K562 (cell line): Measurements from ENCODE around the gene EXOC3L1. TPM values are rescaled to one million over a fixed set of nuclear protein-coding genes. Genes with fewer than 3 reads are reported as not detected.

Experiments
- BHLHE40 ChIP-seq: IDR thresholded peaks from 2 replicates; pipeline ENCODE4 v1.6.1; 2011; ENCODE audit warnings: low read length, improper control_type of control experiment
- BMI1 ChIP-seq: fragments of 150-350 bp; IDR thresholded peaks from 2 replicates; pipeline ENCODE4 v1.6.1; 2014; ENCODE audit warnings: low read length
- CREB1 ChIP-seq, 2 experiments: sonication (generic) in 1 of 2; formaldehyde crosslinking in 1 of 2; IDR thresholded peaks; 2 replicates each; pipeline versions ENCODE4 v1.6.1 to v1.8.0; 2012 to 2022; ENCODE audit warnings: inconsistent platforms in 1 of 2, mild to moderate bottlenecking in 1 of 2, missing genetic modification reagents in 1 of 2, moderate library complexity in 1 of 2
- ESRRA ChIP-seq: fragments of 450-650 bp; IDR thresholded peaks from 2 replicates; pipeline ENCODE4 v1.6.1; 2014; ENCODE audit warnings: low read depth, mild to moderate bottlenecking, moderate library complexity, borderline replicate concordance
- FOXJ2 ChIP-seq: fragments of 200-800 bp; sonication (Bioruptor generic); IDR thresholded peaks from 2 replicates; pipeline ENCODE4 v1.6.1; 2016; ENCODE audit warnings: missing genetic modification characterization, missing compliant biosample characterization
- FOXK1 ChIP-seq: sonication (generic); formaldehyde crosslinking; IDR thresholded peaks from 2 replicates; pipeline ENCODE4 v1.8.0; 2022; ENCODE audit warnings: missing genetic modification reagents, mild to moderate bottlenecking, borderline replicate concordance
- FOXK2 ChIP-seq, 2 experiments: fragments of 450-650 bp; IDR thresholded peaks in 1 of 2; conservative IDR thresholded peaks in 1 of 2; 2 replicates each; pipeline ENCODE4 v1.6.1; 2016; ENCODE audit warnings: low read depth in 2 of 2, mild to moderate bottlenecking in 1 of 2
- KLF16 ChIP-seq: IDR thresholded peaks from 2 replicates; pipeline ENCODE4 v1.6.1; 2016; ENCODE audit warnings: antibody characterized with exemption
- PHTF2 ChIP-seq: fragments of 250-450 bp; sonication (Bioruptor Pico); IDR thresholded peaks from 2 replicates; pipeline ENCODE4 v1.5.0; 2021; ENCODE audit warnings: mild to moderate bottlenecking
- RBM34 ChIP-seq: fragments of 200-400 bp; formaldehyde crosslinking; IDR thresholded peaks from 2 replicates; pipeline ENCODE4 v1.6.1; 2018; ENCODE audit warnings: low read length, borderline replicate concordance; ENCODE audit not compliant: insufficient read depth
- RCOR1 ChIP-seq, 2 experiments: IDR thresholded peaks; 2 replicates each; pipeline ENCODE4 v1.6.1; 2012; ENCODE audit warnings: low read depth in 2 of 2, low read length in 2 of 2, borderline replicate concordance in 1 of 2, improper control_type of control experiment in 1 of 2
- TCF3 ChIP-seq: sonication (generic); formaldehyde crosslinking; IDR thresholded peaks from 2 replicates; pipeline ENCODE4 v1.4.0; 2020; ENCODE audit warnings: mild to moderate bottlenecking, missing genetic modification reagents
- THAP12 ChIP-seq: fragments of 250-450 bp; sonication (Bioruptor Pico); IDR thresholded peaks from 2 replicates; pipeline ENCODE4 v1.9.0; 2021; ENCODE audit warnings: mild to moderate bottlenecking, inconsistent platforms
- THAP7 ChIP-seq: fragments of 250-450 bp; sonication (Bioruptor Pico); IDR thresholded peaks from 2 replicates; pipeline ENCODE4 v1.5.0; 2021
- VEZF1 ChIP-seq: fragments of 200-800 bp; sonication (Bioruptor generic); IDR thresholded peaks from 2 replicates; pipeline ENCODE4 v1.6.1; 2017; ENCODE audit warnings: missing genetic modification characterization, missing compliant biosample characterization
- WHSC1 ChIP-seq: IDR thresholded peaks from one replicate; pipeline ENCODE4 v1.6.1; 2012; ENCODE audit warnings: low read length, control low read depth, inconsistent platforms
- ZBTB26 ChIP-seq: fragments of 450-650 bp; formaldehyde crosslinking; IDR thresholded peaks from 2 replicates; pipeline ENCODE4 v1.4.0; 2022; ENCODE audit warnings: missing genetic modification characterization
- ZNF174 ChIP-seq: fragments of 250-450 bp; sonication (Bioruptor Pico); IDR thresholded peaks from 2 replicates; pipeline ENCODE4 v1.4.0; 2020; ENCODE audit warnings: mild to moderate bottlenecking
- ZNF175 ChIP-seq: fragments of 200-800 bp; sonication (Bioruptor generic); IDR thresholded peaks from 2 replicates; pipeline ENCODE4 v1.6.1; 2016; ENCODE audit warnings: low read depth, mild to moderate bottlenecking, missing genetic modification characterization, missing compliant biosample characterization
- ZNF263 ChIP-seq: sonication (generic); formaldehyde crosslinking; IDR thresholded peaks from 2 replicates; pipeline ENCODE4 v1.8.0; 2022; ENCODE audit warnings: mild to moderate bottlenecking, missing genetic modification reagents, borderline replicate concordance
- ZNF3 ChIP-seq: fragments of 250-450 bp; sonication (Bioruptor Pico); IDR thresholded peaks from 2 replicates; pipeline ENCODE4 v1.5.0; 2021; ENCODE audit warnings: mild to moderate bottlenecking, moderate library complexity
- polyA plus RNA-seq, 8 experiments: library from polyadenylated mRNA; depleted of rRNA in 4 of 8; stranded (reverse) in 5 of 8; unstranded in 3 of 8; fragments of >200 nt; fragmentation: Nextera tagmentation in 2 of 8; fragmentation: Illumina TruSeq in 1 of 8; extraction: Ambion mirVana in 2 of 8; extraction: Trizol in 1 of 8; gene quantifications; 2 replicates each; pipeline versions ENCODE4 v1.2.1 to v1.2.3, GENCODE V29; 2011 to 2014; ENCODE audit warnings: inconsistent platforms in 1 of 8, missing spikeins in 1 of 8
- total RNA-seq, 7 experiments: library from RNA; depleted of rRNA in 6 of 7; stranded (reverse); fragments of >200 nt in 6 of 7; fragmentation: Illumina TruSeq in 2 of 7; extraction: Trizol in 2 of 7; gene quantifications; 2 replicates each; pipeline versions ENCODE4 v1.2.1 to v1.2.3, GENCODE V29; 2011 to 2021; ENCODE audit warnings: low replicate concordance in 1 of 7

The EXOC3L1 gene
- total and polyA plus RNA-seq, 9 of the 15 experiments (the other 6 are each of a cell fraction or from before 2014, with no cell fraction given), result 0.08 TPM; not detected in 8

- peak; percentile 77; the same call in 1 of the 2 replicates for TF ChIP-seq ESRRA
- TF ChIP-seq RCOR1 (IDR thresholded peaks at IDR 0.05; ENCODE audit: borderline replicate concordance in 1 of 2, low read depth in 2 of 2, low read length in 2 of 2), result peak in 1 of 2 experiments; percentile 63; a peak in 2 of 4 replicates
- no peak for TF ChIP-seq RBM34
- TF ChIP-seq WHSC1, result no peak
- no peak for TF ChIP-seq CREB1 (IDR thresholded peaks at IDR 0.05)
- TF ChIP-seq CREB1 (CRISPR knock-in tag; IDR thresholded peaks at IDR 0.05), result peak; percentile 70
- no peak; the same call in 1 of the 2 replicates for TF ChIP-seq ZNF263
- TF ChIP-seq FOXJ2 (tag), result no peak
- no peak for TF ChIP-seq ZNF174 (CRISPR knock-in tag)
- TF ChIP-seq BMI1, result no peak
- TF ChIP-seq ZNF175 (CRISPR knock-in tag), result no peak
- TF ChIP-seq KLF16, result no peak
- no peak; the same call in 1 of the 2 replicates for TF ChIP-seq TCF3
- no peak for TF ChIP-seq ZBTB26 (CRISPR knock-in tag)
- TF ChIP-seq THAP7 (CRISPR knock-in tag), result no peak
- peak; percentile 95 for TF ChIP-seq BHLHE40
- TF ChIP-seq ZNF3 (CRISPR knock-in tag), result no peak
- peak; percentile 52 for TF ChIP-seq VEZF1 (CRISPR knock-in tag)
- TF ChIP-seq THAP12, result peak; percentile 39; the same call in 1 of the 2 replicates
- peak in 1 of 2 experiments; percentile 58; a peak in 3 of 4 replicates for TF ChIP-seq FOXK2 (conservative IDR thresholded peaks at IDR 0.05 in 1 of 2, IDR thresholded peaks at IDR 0.05 in 1 of 2; ENCODE audit: low read depth in 2 of 2)
- no peak for TF ChIP-seq FOXK1 (CRISPR knock-in tag)
- no peak for TF ChIP-seq PHTF2 (CRISPR knock-in tag)
Measured at GRCh38 chr16:67191995-67192681, 2.2 kb upstream of the EXOC3L1 start, which contains the start of gene E2F4 (continued).
